Measurements from ENCODE around the gene SMLR1. TPM values are rescaled to one million over a fixed set of nuclear protein-coding genes. Genes with fewer than 3 reads are reported as not detected.

SMLR1 gene
- polyA plus RNA-seq, 4 donors, result 1.4 to 48.1 (median 26.3) TPM

DNA sequence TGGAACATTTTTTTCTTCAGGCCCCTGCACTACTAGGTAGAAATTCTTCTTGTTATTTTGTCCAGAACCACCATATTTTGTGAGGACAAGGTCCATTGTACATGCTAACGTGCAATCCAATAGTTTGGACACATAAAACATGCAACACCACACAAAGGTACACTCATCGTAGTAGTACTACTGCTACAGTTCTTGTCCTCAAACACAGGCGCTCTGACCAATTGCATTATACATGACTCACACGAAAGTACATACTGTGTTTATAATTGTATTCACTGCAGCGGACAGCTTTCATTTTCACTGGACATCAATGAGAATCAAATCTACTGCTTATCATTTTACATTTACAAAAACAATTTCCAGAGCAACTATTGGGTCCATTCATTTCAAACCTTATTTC lies 15.3 kb upstream of the SMLR1 start:
- H3K27ac ChIP-seq (ENCODE audit: low read depth in 1 of 3, low read length in 2 of 3), result no peak overlapping the region
- no peak for DNase-seq
- H3K4me1 ChIP-seq (ENCODE audit: control insufficient read depth in 3 of 3, insufficient read depth in 2 of 3, low read depth in 1 of 3, low read length in 2 of 3), result peaks cover 0 to 8% (median 0%) of the 10 kb centered on the region in 3 donors
- FAIRE-seq, result no peak
- H3K4me3 ChIP-seq (ENCODE audit: low read depth in 1 of 3, low read length in 3 of 3), result no peak overlapping the region
- no peaks in the 10 kb centered on the region for H3K36me3 ChIP-seq (ENCODE audit: control insufficient read depth in 3 of 3, insufficient read depth in 2 of 3, low read depth in 1 of 3, low read length in 3 of 3)
- no peaks in the 10 kb centered on the region for H3K9me3 ChIP-seq (ENCODE audit: control insufficient read depth in 2 of 2, insufficient read depth in 1 of 2, low read depth in 1 of 2, low read length in 1 of 2)
- WGBS, 3 donors, result 76 to 83% (median 83%) methylated on average over 5 of the region's 5 CpGs
- no peaks in the 10 kb centered on the region for H3K27me3 ChIP-seq (ENCODE audit: control insufficient read depth in 3 of 3, insufficient read depth in 3 of 3, low read length in 3 of 3)

DNA sequence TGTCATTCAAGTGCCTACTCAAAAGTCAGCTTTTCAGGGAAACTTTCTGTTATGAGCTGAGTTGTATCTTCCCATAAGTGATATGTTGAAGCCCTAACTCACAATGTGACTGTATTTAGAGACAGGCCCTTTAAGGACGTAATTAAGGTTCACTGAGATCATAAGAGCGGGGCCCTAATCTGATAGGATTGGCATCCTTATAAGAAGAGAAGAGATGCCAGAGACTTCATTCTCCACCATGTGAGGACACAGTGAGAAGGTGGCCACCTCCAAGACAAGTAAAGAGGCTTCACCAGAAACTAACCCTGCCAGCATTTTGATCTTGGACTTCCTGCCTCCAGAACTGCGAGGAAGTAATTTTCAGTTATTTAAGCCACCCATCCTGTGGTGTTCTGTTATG lies 12.7 kb upstream of the SMLR1 start:
- Histone ChIP-seq H3K9me3 (ENCODE audit: control insufficient read depth in 2 of 2, insufficient read depth in 1 of 2, low read depth in 1 of 2, low read length in 1 of 2) (peaks cover 0 to 5% of the 10 kb centered on the region in 2 donors), H3K27me3 (ENCODE audit: control insufficient read depth in 3 of 3, insufficient read depth in 3 of 3, low read length in 3 of 3) (no peaks in the 10 kb centered on the region), H3K27ac (ENCODE audit: low read depth in 1 of 3, low read length in 2 of 3) (peak overlapping the region in 1 of 3 donors; percentile 75), H3K4me3 (ENCODE audit: low read depth in 1 of 3, low read length in 3 of 3) (no peak overlapping the region), H3K36me3 (ENCODE audit: control insufficient read depth in 3 of 3, insufficient read depth in 2 of 3, low read depth in 1 of 3, low read length in 3 of 3) (no peaks in the 10 kb centered on the region), H3K4me1 (ENCODE audit: control insufficient read depth in 3 of 3, insufficient read depth in 2 of 3, low read depth in 1 of 3, low read length in 2 of 3) (peaks cover 0 to 8% (median 0%) of the 10 kb centered on the region in 3 donors)
- FAIRE-seq, result no peak
- no peak for DNase-seq
- WGBS, 3 donors, result 93 to 97% (median 95%) methylated on average over 3 of the region's 3 CpGs

DNA sequence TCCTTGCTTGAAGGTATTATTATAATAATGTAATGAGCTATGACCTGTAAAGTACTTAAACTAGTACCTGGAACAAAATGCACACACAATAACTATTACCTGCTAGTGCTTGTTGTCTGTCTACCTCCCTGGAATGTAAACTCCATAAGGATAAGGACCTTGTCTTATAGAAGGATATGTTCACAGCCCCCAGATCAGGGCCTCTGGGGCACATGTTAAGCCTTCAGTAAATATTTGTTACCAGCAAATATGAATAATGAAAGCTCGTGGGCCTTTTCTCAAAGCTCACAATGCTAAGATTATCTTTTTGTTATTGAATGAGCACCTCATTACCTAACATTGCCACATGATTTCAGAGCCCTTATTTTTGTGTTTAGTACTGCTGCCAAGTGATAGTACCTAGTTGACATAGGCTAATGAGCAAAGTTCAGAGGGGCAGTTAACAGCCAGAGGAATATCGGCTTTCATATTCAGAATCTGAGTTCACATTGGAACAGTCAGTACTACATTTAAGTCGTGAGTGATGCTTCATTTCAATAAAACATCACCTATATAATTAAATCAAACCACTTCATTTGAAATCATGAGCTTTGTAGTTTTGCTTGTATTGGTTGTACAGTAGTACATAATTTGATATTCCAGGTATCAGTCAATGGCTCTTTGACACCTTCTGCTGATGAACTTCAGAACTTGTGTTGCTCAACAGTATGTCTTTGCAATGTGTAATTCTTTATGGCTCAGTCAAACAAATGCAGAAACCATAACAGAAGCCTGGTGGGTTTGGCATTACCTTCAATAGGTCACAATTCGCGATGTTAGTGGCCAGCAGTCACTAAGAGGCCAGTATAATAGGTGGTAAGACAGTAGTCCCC lies 11.8 kb upstream of the SMLR1 start:
- H3K27ac ChIP-seq (ENCODE audit: low read depth in 1 of 3, low read length in 2 of 3), result peak overlapping the region in 1 of 3 donors; percentile 75
- H3K36me3 ChIP-seq (ENCODE audit: control insufficient read depth in 3 of 3, insufficient read depth in 2 of 3, low read depth in 1 of 3, low read length in 3 of 3), result no peaks in the 10 kb centered on the region
- no peak overlapping the region for H3K4me3 ChIP-seq (ENCODE audit: low read depth in 1 of 3, low read length in 3 of 3)
- H3K4me1 ChIP-seq (ENCODE audit: control insufficient read depth in 3 of 3, insufficient read depth in 2 of 3, low read depth in 1 of 3, low read length in 2 of 3), result peaks cover 0 to 8% (median 0%) of the 10 kb centered on the region in 3 donors
- H3K27me3 ChIP-seq (ENCODE audit: control insufficient read depth in 3 of 3, insufficient read depth in 3 of 3, low read length in 3 of 3), result no peaks in the 10 kb centered on the region
- peaks cover 0 to 5% of the 10 kb centered on the region in 2 donors for H3K9me3 ChIP-seq (ENCODE audit: control insufficient read depth in 2 of 2, insufficient read depth in 1 of 2, low read depth in 1 of 2, low read length in 1 of 2)
- FAIRE-seq (no peak), DNase-seq (peak; percentile 61 to 83)
- WGBS, 3 donors, result 41 to 58% (median 46%) methylated on average over 5 of the region's 5 CpGs

DNA sequence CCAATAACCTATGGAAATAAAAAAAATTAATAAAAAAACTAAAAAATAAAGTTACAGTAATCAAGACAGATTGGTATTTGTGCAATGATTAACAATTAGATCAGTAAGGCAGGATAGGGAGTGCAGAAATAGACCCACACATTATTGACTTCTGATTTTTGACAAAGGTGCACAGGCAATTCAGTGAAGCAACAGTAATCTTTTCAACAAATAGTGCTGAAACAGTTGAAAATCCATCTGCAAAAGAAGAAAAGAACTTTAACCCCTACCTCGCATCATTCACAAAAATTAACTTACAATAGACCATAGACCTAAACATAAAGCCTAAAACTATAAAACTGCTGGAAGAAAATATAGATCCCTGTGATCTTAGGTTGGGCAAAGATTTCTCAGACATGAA lies 4.5 kb upstream of the SMLR1 start:
- no peak for FAIRE-seq
- Histone ChIP-seq H3K4me3 (ENCODE audit: low read depth in 1 of 3, low read length in 3 of 3) (no peak overlapping the region), H3K4me1 (ENCODE audit: control insufficient read depth in 3 of 3, insufficient read depth in 2 of 3, low read depth in 1 of 3, low read length in 2 of 3) (peaks cover 0 to 9% (median 3%) of the 10 kb centered on the region in 3 donors), H3K27ac (ENCODE audit: low read depth in 1 of 3, low read length in 2 of 3) (no peak overlapping the region), H3K9me3 (ENCODE audit: control insufficient read depth in 2 of 2, insufficient read depth in 1 of 2, low read depth in 1 of 2, low read length in 1 of 2) (peaks cover 0 to 2% of the 10 kb centered on the region in 2 donors), H3K27me3 (ENCODE audit: control insufficient read depth in 3 of 3, insufficient read depth in 3 of 3, low read length in 3 of 3) (no peaks in the 10 kb centered on the region), H3K36me3 (ENCODE audit: control insufficient read depth in 3 of 3, insufficient read depth in 2 of 3, low read depth in 1 of 3, low read length in 3 of 3) (no peaks in the 10 kb centered on the region)
- no peak for DNase-seq
- WGBS, 3 donors, result 84 to 94% (median 85%) methylated on average over 1 of the region's 1 CpG

DNA sequence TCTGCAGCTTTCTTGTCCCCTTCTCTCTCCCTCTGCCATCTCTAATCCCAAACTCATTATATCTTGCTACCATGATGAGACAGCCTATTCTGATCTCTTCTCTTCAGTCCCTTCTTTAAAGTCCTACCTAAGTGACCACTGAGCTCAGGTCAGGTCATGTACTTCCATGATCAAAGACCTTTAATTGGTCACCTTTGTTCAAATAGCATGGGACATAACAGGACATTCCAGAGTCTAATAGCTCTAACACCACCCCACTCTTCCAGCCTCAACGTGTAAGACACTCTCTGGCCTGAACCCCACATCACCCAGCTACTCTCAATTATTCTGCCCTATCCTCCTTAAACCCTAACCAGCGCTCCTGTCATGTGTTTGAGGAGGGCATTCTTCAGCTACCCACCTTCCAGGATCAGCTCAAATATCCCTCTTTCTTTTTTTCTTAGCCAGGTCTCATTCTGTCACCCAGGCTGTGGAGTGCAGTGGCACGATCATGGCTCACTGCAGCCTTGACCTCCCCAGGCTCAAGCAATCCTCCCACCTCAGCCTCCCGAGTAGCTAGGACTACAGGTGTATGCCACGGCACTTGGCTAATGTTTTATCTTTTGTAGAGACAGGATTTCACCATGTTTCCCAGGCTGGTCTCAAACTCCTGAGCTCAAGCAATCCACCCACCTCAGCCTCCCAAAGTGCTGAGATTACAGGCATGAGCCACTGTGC lies 2.1 kb upstream of the SMLR1 start:
- peaks cover 0 to 9% (median 3%) of the 10 kb centered on the region in 3 donors for H3K4me1 ChIP-seq (ENCODE audit: control insufficient read depth in 3 of 3, insufficient read depth in 2 of 3, low read depth in 1 of 3, low read length in 2 of 3)
- DNase-seq (no peak), FAIRE-seq (no peak)
- 76 to 83% (median 83%) methylated on average over 5 of the region's 5 CpGs for WGBS, 3 donors
- H3K27me3 ChIP-seq (ENCODE audit: control insufficient read depth in 3 of 3, insufficient read depth in 3 of 3, low read length in 3 of 3), result no peaks in the 10 kb centered on the region
- no peaks in the 10 kb centered on the region for H3K9me3 ChIP-seq (ENCODE audit: control insufficient read depth in 2 of 2, insufficient read depth in 1 of 2, low read depth in 1 of 2, low read length in 1 of 2)
- H3K36me3 ChIP-seq (ENCODE audit: control insufficient read depth in 3 of 3, insufficient read depth in 2 of 3, low read depth in 1 of 3, low read length in 3 of 3), result peaks cover 0 to 2% (median 0%) of the 10 kb centered on the region in 3 donors
- H3K4me3 ChIP-seq (ENCODE audit: low read depth in 1 of 3, low read length in 3 of 3), result no peak overlapping the region
- H3K27ac ChIP-seq (ENCODE audit: low read depth in 1 of 3, low read length in 2 of 3), result no peak overlapping the region

DNA sequence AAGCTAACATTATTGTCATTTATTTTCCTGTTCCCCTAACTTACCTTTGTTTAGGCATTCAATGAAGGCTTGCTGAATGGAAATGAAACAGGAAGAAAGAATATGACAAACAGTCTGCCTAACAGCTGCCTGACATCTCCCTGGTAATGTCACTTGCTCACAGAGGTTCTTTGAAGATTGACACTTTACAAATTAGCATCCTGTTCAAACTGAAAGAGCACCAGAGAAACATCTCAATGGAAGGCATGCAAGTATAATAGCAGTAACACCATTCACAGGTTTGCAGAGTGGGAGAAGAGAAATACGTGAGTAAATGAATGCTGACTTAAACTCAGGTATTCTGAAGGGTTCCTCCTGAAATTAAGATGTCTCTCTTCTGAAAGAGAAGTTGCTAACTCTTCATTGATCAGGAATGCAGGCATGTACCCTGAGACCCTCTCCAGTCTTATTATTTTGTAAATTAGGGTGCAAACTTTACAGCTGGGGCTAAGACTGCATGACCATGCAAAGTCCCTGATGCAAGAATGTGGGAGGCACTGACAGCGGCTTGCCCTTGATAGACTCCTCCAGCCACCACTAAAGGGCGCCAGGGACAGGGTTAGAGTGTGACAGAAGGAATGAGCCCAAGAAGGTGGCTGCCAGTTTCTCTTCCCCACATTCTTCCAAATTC lies 1.3 kb upstream of the SMLR1 start:
- Histone ChIP-seq H3K27ac (ENCODE audit: low read depth in 1 of 3, low read length in 2 of 3) (peak overlapping the region in 1 of 3 donors; percentile 61), H3K4me1 (ENCODE audit: control insufficient read depth in 3 of 3, insufficient read depth in 2 of 3, low read depth in 1 of 3, low read length in 2 of 3) (peaks cover 0 to 9% (median 3%) of the 10 kb centered on the region in 3 donors), H3K27me3 (ENCODE audit: control insufficient read depth in 3 of 3, insufficient read depth in 3 of 3, low read length in 3 of 3) (no peaks in the 10 kb centered on the region), H3K4me3 (ENCODE audit: low read depth in 1 of 3, low read length in 3 of 3) (no peak overlapping the region), H3K36me3 (ENCODE audit: control insufficient read depth in 3 of 3, insufficient read depth in 2 of 3, low read depth in 1 of 3, low read length in 3 of 3) (peaks cover 0 to 3% (median 0%) of the 10 kb centered on the region in 3 donors), H3K9me3 (ENCODE audit: control insufficient read depth in 2 of 2, insufficient read depth in 1 of 2, low read depth in 1 of 2, low read length in 1 of 2) (no peaks in the 10 kb centered on the region)
- FAIRE-seq (no peak), DNase-seq (no peak)
- WGBS, 3 donors, result 87 to 89% (median 88%) methylated on average over 3 of the region's 3 CpGs

DNA sequence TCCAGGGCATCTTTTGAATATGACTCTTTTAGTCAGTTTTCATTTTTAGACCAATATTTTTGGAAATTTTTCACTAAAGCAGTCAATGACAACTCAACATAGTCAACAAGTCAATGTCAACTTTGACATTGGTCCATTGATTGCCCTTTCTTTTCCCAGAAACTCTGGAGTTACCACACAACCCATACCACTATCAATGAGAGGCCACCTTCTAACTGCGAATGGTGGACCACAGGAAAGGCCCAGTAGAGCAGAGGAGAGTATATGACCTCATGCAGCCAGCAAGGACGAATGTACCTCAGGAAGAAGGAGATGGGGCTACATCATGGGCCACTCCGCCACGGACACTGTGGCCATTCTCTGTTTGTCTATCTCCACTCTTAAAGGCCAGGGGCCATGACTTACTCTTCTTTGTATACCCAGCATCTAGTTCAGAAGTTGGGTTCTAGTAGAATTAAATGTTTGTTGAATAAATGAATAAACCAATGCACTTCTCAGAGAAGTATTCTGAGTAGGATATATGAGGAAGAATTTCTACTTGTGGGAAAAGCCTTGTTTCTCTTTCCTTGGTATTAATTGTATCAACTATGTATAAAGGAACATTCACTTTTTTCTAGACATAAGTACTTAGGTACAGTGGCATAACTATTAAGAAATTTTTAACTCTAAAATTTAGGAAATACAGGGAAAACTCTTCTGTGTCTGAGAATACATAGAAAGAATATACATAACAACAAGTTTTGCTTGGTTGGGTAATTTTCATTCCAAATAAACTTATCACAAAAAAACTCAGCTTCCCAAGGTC lies 562 bp upstream of the SMLR1 start:
- peaks cover 0 to 3% (median 0%) of the 10 kb centered on the region in 3 donors for H3K36me3 ChIP-seq (ENCODE audit: control insufficient read depth in 3 of 3, insufficient read depth in 2 of 3, low read depth in 1 of 3, low read length in 3 of 3)
- H3K4me3 ChIP-seq (ENCODE audit: low read depth in 1 of 3, low read length in 3 of 3), result no peak overlapping the region
- peaks cover 0 to 9% (median 3%) of the 10 kb centered on the region in 3 donors for H3K4me1 ChIP-seq (ENCODE audit: control insufficient read depth in 3 of 3, insufficient read depth in 2 of 3, low read depth in 1 of 3, low read length in 2 of 3)
- 78 to 99% (median 92%) methylated on average over 4 of the region's 4 CpGs for whole genome bisulfite sequencing, 3 donors
- no peaks in the 10 kb centered on the region for H3K27me3 ChIP-seq (ENCODE audit: control insufficient read depth in 3 of 3, insufficient read depth in 3 of 3, low read length in 3 of 3)
- DNase-seq (no peak), FAIRE-seq (no peak)
- no peaks in the 10 kb centered on the region for H3K9me3 ChIP-seq (ENCODE audit: control insufficient read depth in 2 of 2, insufficient read depth in 1 of 2, low read depth in 1 of 2, low read length in 1 of 2)
- H3K27ac ChIP-seq (ENCODE audit: low read depth in 1 of 3, low read length in 2 of 3), result peak overlapping the region in 2 of 3 donors; percentile 4 to 61
